Medulla oblongata (tissue), 1 donor: ENCODE measurements around the gene GNPDA1.

ENCODE experiments used
- DNase-seq: peaks from one replicate; pipeline ENCODE4 v3.0.0-alpha.2; 2015; ENCODE audit errors: extremely low spot score

GNPDA1 gene

DNA sequence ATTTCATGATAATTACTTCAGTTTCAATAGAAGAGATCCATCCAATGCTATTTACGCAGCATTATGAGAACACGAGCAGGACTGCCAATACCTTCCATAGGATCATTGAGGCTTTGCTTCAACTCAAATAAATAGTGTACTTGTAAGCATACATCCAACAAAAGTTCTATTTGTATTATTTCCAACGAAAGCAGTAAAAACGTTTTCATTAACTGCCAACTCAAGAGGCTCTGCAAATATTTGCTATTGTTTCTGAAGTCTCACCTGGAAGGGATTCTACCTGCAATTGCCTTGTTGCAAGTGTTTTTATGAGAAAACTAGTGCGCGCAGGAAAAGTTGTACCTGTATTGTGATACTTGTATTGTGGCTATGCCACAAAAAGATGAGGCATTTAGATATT, 11.0 kb upstream of the GNPDA1 start:
- no peak for DNase-seq

DNA sequence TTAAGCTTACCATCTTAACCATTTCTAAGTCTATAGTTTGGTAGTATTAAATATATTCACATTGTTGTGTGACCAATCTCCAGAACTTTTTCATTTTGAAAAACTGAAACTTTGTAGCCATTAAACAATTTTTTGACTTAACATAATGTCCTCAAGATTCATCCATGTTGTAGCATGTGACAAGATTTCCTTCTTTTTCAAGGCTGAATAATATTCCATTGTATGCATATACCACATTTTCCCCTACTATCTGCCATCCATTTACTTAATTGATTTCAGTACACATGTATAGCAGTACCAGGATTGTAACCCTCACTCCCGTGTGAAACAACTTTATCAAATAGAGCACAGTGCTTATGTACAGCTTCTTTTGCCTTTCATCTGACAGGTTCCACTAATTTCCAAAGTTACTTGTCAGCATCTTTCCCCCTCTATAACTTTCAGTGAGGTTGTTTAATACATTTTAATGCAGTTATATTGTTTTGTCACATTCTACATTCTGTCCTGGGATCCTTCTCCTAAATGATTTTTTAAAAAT, 7.4 kb upstream of the GNPDA1 start:
- no peak for DNase-seq

- DNase-seq, result no peak
Measured at GRCh38 chr5:142017832-142018427, 5.1 kb upstream of the GNPDA1 start.

GRCh38 chr5:142016556-142016955, 3.7 kb upstream of the GNPDA1 start:
- DNase-seq, result no peak

DNA sequence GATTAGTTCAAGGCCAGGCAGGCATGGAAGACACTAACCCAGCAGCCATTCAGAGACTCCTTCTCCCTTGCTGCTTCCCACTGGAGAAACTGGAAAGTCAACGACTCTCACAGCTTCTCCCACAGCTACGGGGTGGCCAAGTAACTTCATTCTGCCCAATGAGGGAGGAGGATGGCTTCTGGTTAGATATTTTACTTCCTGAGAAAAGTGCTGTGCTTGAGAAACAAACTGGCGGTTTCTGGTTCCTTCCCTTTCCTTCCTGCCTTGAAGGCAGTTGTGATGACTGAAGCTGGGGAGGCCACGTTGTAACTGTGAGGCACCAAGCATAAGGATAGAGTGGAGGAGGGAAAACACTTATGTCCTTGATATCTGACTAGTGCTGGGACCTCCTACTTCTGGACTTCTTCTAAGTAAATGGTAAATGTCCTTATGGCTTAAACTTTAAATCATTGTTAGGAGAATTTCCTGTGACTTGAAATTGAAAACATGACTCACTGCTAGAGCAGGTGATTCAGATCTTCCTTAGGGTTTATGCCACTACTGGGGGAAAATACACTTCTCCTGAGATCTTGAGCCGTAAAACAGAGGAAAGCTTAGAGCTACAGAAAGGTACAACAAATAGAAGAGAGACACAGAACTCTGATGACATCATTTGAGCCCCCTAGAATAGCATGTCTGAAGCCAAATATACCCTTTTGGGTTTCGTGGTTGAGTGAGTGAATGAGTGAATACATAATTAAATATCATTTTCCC, 3.1 kb upstream of the GNPDA1 start:
- DNase-seq, result peak; percentile 67

DNA sequence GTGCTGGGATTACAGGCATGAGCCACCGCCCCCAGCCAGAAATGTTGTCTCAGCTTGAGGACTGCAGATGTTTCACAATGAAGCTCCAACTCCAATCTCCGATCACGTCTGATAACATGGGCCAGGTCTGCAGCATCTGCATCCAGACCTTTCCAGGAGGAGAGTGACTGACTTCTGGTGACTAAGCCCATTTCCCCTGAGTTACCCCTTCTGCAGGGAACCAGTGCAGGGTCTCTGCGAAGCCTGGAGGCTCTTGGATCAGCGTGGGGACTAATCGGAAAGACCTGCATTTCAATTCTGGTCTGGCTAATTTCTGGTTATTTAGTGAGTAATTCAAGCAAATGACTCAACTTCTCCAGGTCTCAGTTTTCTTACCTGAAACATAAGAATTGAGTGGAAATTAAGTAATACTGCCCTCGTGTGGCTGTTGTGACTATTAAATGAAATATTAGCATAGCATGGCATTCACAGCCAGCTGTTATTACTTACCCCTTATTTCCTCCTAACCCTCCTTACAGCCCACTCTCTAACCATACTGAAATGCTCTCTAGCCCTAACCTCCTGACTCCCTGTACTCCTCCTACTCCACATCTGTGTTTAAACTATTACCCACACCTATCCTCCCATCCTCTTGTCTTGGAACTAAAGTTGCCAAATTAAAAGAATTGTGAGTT, 2.2 kb upstream of the GNPDA1 start:
- peak; percentile 75 for DNase-seq

DNA sequence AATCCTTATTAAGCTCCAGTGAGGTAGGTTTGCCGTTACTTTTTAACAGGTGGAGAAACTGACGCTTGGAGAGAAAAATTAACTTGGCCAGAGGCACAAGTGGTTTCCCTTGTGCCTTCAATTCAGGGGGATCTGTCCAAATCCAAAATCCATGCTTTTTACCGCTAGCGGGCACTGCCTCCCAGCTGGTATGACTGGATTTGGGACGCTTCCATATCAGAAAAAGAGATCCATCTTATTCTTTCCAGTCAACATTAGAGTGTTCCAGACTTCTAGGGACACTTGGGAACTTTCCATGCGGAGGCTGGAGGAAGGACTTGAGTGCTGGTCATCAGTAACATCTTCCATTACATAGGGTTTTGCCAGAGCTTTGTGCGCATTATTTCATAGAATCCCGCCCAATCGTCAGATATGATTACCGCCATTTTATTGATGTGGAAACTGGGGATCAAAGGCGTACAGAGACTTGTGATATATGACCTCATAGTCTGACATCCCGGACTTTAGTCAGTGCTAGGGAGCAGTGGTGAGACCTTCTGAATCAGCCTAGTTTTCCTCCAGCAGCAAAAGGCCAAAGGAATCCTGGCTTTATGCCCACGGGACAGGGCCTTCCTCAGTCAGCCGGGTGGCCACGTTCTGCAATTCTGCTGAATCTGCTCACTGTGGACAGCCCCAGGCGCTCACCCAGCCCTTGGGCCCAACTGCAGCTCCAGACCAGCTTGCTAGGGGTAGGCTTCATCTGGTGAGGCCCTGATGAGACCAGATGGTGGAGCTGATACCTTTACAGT, 1.1 kb upstream of the GNPDA1 start:
- peak; percentile 58 for DNase-seq

- peak; percentile 64 for DNase-seq
Measured at GRCh38 chr5:142012186-142012785, 541 bp downstream of the GNPDA1 start.

DNA sequence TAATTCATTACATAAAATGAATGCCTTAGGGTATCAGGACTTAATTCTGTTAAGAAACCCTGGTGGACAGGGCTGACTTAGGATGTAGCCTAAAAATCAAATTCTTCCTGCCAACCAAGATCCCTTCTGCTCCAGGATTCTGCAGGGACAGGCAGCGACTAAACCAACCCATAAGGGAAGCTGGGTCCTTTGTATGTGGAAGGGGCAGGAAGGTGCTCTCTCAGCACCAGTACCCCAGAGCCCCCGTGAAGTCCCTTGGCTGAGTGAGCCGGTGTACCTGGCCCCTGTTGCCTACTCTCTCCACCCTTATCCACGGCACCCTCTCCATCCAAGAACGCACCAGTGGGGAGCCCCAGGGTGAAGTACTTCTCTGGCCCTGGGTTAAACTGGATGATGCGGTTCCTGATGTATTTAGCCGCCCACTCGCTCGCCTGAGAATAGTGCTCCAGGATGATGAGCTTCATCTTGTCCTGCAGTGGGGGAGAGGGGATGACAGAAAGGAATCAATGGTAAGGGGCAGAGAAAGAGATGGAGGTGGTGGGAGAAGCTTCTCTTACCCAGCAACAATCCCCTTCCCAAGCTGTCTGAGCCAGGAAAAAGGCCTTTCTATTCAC, 1.1 kb downstream of the GNPDA1 start:
- no peak for DNase-seq

- DNase-seq, result no peak
Measured at GRCh38 chr5:142009886-142010285, 2.9 kb downstream of the GNPDA1 start.

DNA sequence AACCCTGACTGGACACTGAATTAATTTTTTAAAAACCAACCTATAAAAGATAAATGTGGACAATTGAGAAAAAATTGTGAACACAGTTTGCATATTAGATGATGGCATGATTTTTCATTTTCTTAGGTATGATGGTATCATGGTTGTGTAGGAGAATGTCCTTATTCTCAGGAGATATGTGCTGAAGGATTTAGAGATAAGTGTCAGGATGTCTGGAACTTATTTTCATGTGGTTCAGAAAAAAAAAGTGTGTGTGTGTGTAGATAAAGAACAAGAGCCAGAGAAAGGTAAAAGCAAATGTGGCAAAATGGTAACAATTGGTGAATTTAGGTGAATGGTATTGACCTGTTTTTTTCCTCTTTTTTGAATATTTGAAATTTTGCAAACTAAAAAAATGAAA, 4.0 kb downstream of the GNPDA1 start:
- no peak for DNase-seq

DNA sequence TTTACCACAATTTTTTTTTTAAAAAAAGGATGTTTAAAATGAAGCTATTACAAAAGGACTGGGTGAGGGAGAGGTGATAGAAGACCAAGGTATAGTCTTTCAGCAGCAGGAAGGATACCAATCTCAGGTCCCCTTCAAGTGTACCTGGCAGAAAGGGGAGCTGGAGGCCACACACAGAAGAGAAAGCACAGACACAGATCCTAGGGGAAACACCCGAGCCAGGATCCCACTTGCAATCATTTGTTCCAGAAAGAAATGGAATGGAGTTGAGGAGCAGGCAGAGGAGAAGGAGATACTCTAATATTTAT, 5.6 kb downstream of the GNPDA1 start:
- DNase-seq, result no peak

GRCh38 chr5:142006363-142007236, 6.2 kb downstream of the GNPDA1 start:
- DNase-seq, result no peak

GRCh38 chr5:142003266-142003800, 9.5 kb downstream of the GNPDA1 start:
- DNase-seq, result no peak

GRCh38 chr5:142000704-142001484, 11.9 kb downstream of the GNPDA1 start:
- no peak for DNase-seq

DNA sequence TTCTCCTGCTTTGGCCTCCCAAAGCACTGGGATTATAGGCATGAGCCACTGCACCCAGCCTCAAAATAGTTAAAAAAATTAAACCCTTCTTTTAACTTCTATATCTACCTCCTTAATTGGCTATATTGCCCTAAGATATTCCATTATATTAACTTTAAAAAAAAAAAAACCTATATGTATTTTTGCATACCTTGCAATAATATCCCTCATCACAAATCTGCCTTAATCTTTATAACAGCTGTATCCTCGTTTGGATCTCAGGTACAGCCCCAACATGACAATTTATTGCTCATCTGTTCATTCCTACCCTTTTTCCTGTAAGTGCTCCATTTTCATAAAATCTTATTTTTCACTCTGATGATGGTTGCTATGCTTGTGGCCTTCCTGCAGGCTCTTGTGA, 12.7 kb downstream of the GNPDA1 start:
- DNase-seq, result no peak

DNA sequence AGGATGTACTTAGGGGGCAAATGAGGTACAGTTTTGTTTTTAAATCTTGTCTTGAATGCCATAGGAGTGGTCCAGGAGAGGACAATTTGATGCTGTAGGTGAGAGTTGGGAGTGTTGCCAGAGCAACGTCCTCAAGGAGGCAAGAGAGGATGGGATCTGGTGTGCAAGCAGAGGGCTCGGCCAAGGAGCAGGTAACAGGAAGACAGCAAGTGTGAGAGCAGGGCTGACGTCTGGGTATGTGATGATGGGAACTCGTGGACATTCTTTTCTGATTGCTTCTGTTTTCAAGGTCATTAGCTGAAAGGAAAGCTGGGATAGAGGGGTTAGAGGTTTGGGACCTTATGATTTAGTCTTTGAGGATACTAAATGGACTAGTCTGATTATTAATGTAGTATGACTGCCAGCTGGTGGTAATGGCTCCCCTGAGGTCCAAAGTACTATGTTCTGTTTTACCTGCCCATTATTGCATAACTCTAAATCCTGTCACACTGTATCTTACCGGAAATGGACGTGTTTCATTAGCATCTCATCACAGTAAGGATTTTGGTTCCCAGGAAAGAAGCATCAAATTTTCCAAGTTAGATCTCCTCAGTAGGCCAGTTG, 15.4 kb downstream of the GNPDA1 start:
- no peak for DNase-seq

DNA sequence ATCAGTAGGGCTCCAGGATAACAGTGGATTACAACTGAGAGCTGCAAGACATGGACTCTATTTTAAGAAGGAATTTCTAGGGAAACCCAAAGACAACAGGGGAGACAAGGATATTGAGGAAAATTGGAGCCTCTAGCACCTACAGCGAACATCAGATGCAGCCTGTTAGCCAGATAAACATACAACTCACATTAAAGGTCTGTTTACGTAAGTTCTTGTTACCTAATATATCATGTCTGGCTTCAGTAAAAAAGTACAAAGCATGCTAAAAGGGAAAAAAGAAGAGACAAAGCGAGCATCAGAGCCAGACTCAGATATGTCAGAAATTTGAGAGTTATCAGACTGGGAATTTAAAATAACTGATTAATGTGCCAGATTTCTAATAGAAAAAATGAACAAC, 17.2 kb downstream of the GNPDA1 start:
- no peak for DNase-seq
